HG02623 (cell line): ENCODE data around the gene ATAD2B.
"Not testable (repeated sequence)": the region's sequence is repeated elsewhere in the genome, so short reads cannot be mapped to it uniquely, and the experiment has no call there.

Experiments
- ATAC-seq: cut with Tn5 transposase; IDR thresholded peaks from one replicate; pipeline ENCODE4 v1.9.1; 2021; ENCODE audit warnings: moderate library complexity; ENCODE audit not compliant: unreplicated experiment

ATAD2B gene

DNA sequence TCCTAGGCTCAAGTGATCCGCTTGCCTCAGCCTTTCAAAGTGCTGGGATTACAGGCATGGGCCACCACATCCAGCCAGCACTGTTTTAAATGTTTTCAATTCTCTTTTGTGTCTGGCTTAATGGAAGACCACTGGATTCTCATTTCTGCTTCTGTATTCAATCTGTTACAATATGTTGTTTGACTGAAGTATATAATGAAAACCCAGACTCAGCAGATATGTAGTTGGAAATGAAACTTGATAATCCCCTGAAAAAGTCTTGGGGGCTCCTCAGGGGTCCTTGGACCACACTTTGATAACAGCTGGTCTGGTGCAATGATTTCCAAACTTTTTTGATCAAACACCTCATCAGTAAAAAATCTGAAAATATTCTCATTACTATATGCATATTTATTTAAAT is 132.7 kb downstream of the ATAD2B start:
- no peak for ATAC-seq

DNA sequence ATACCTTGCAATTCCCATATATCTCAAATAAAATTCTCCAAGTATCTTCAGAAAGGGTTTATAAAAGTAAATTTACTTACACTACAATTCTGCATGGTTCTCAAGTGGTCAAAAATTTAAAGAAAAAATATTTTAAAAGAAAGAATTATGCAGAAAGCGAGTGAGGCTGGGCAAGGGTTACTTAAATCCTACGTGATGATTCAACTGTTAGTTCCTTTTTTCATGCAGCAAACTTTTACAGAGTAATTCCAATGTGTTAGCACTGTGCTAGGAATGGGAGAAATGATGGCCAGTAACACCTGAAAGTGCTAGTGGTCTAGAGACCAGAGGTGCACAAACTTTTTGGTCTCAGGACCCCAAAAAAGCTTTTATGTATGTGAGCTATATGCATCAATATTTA is 133.4 kb downstream of the ATAD2B start:
- ATAC-seq = no peak

DNA sequence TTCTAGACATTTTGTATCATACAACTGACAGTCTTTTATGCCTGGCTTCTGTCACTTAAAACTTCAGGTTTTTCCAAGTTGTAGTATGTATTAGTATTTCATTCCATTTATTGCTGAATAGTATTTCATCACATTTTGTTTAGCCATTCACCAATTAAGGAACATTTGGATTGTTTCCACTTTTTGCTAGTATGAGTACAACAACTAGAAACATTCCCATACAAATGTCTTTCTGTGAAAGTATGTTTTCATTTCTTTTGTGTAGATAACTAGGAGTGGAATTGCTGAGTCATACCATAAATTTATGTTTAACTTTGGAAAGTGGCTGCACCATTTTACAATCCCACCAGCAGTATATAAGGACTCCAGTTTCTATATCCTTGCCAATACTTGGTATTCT is 135.9 kb downstream of the ATAD2B start:
- ATAC-seq = no peak

DNA sequence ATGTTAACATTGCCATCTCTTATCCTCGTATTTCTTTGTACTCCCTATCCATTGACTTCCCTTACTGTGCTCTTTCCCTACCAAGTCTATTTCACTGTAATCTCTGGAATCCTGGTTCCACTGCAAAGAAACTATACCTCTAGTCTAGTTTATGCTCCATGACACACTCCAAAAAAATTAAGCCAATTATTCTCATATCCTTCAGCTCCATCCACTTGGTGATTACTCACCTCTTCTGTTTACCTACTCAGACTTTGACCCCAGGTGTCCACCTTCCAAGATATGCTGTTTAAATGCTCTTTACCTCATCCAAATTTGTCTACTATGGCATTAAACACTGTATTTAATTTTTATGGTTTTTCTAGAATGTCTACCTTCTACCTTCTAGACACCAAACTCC is 137.9 kb downstream of the ATAD2B start:
- no peak for ATAC-seq

DNA sequence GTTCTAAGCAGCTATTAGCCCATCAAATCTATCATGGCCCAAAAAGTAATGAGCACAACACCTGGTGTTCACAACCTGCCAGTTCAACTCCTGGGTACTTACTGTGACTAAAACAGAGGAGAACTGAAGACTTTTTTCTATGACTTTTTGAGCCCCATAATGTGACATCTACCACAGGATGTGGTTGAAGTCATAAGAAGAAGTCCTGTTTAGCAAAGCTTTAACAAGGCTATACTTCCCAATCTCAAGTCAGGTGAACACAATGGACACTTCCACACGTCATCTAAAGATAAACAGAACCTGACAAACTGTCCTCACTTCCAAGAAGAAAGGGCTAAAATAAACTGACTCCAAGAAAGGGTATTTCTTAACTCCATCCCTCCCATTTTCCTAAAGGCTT is 138.8 kb downstream of the ATAD2B start:
- peak; percentile 73 for ATAC-seq

DNA sequence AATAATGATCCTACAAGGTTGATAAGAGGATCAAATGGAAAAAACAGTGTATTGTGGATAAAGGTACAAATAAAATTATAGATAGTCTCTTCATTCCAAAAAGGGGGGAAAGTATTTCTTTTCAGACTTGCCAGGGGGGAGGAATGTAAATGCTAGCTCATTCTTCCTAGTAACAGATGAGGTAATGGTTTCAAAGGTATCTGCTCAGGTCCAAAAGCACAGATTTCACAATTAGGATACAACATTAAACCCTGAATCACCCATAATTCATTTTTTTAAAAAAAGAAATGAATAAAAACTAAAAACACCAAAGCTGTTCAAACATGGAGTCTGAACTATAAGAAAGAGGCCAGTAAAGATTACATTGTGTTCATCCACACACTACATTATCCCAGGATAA is 142.0 kb downstream of the ATAD2B start:
- no peak for ATAC-seq

DNA sequence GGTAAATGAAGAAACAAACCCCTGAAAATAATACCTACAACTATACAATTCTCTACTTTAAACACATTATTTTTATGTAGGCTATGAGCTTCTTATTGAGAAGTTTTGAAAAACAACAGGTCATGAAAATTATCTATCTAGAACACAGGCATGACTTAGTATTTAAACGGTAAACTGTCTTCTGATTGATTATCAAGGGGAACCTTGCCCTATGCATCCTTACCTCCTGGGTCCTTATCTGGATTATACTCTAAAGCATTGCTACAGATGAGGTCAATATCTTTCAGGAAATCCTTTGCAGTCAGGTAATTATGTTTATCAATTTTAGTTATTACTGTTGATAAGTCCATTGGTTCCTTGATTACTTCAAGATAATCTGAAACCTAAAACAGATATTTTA is 144.3 kb downstream of the ATAD2B start:
- no peak for ATAC-seq

DNA sequence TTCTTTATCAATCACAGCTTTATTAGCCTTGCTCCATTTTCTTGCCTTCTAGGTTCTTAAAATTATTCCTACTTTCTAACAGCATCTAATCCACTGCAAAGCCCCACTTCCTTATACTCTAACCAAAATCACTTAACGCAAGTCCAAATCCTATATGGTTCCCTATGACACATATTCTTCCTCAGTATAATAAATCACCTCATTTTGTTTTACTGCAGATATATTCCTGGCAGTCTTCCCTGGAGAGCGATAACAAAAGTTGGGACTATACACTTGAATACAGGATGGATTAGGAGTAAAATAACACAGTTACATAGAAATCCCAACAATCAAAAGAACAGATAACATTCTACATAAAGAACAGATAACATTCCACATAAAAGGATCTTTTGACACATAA is 144.8 kb downstream of the ATAD2B start:
- no peak for ATAC-seq

DNA sequence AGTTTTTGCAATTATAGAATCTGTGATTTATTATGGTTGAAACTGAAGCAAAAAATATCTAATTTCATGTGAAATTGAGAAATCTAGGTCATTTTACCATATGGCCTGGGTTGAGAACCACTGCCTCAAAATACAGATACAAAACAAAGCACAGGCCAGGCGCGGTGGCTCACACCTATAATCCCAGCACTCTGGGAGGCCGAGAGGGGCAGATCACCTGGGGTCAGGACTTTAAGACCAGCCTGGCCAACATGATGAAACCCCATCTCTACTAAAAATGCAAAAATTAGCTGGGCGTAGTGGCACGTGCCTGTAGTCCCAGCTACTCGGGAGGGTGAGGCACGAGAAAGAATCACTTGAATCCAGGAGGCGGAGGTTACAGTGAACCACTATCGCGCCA is 146.5 kb downstream of the ATAD2B start:
- not testable (repeated sequence) for ATAC-seq

DNA sequence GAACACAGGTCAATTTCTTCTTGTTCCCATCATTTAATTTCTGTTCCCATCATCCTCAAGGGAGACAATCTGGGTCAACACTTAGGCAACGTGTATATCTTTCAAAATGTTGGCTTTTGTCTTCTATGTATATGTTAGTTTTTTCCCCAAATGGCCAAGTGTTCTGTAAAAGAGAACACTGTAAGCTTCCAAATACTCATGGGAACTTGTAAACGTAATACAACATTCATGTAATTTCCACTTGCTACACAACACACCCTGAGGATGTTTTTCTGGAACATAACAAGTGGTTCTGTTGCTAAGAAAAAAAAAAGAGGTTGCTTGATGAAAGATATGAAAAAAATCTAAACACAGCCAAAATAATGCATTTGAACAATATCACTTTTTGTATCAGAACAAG is 149.1 kb downstream of the ATAD2B start:
- no peak for ATAC-seq

DNA sequence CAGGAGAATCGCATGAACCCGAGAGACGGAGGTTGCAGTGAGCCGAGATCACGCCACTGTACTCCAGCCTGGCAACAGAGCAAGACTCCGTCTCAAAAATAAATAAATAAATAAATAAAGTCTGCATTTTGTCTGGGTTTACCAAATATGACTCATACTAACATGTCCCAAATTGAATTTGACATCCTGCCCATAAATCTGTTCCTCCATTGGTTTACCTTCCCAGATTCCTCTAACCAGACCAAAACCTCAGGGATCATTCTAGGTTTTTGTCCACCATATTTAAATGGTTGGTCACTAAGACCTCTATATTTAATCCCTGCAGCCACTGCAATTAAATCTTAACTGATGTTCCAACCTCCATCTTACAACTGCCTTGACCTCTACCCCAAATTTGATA is 150.9 kb downstream of the ATAD2B start:
- no peak for ATAC-seq

DNA sequence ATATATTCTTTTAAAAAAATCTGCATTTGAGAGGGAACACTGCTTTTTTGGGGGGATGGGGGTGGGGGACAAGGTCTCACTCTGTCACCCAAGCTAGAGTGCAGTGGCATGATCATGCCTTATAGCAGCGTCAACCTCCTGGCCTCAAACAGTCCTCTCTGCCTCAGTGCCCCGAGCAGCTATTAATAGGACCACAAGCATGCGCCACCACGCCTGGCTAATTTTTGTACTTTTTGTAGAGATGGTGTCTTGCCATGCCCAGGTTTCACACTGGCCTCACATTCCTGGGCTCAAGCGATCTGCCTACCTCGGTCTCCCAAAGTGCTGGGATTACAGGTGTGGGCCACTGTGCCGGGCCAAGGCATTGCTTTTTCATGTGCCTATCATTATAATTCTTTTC is 154.2 kb downstream of the ATAD2B start:
- ATAC-seq = no peak

DNA sequence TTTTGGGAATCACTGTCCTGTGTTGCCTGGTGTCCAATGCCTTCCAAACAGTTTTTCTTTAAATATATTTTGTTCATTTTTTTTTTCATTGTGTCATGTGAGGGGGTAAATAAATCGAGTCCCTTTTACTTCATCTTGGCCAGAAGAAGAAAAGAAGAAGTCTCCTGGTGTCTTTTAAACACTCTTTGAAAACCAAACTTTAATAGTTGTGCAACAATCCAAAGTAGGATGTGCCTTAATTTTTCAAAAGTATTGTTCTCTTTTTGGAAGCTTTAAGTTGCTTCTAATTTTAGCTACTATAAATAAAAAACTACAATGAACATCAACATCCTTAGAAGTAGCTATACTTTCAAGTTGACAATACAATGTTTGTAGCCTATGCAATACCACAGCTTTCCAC is 154.9 kb downstream of the ATAD2B start:
- no peak for ATAC-seq

DNA sequence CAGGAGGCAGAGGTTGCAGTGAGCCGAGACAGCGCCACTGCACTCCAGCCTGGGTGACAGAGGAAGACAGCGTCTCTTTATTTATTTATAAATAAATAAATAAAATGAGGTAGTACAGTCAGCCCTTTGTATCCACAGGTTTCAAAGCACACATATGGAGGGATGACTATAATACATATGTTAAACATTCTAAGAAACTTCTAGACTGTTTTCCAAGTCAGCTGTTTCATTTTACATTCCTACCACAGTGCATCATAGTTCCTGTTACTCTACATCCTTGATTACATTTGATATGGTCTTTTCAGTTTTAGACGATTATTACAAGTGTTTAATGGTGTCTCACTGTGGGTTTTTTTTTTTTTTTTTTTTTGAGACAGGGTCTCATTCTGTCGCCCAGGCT is 157.6 kb downstream of the ATAD2B start:
- no peak for ATAC-seq

DNA sequence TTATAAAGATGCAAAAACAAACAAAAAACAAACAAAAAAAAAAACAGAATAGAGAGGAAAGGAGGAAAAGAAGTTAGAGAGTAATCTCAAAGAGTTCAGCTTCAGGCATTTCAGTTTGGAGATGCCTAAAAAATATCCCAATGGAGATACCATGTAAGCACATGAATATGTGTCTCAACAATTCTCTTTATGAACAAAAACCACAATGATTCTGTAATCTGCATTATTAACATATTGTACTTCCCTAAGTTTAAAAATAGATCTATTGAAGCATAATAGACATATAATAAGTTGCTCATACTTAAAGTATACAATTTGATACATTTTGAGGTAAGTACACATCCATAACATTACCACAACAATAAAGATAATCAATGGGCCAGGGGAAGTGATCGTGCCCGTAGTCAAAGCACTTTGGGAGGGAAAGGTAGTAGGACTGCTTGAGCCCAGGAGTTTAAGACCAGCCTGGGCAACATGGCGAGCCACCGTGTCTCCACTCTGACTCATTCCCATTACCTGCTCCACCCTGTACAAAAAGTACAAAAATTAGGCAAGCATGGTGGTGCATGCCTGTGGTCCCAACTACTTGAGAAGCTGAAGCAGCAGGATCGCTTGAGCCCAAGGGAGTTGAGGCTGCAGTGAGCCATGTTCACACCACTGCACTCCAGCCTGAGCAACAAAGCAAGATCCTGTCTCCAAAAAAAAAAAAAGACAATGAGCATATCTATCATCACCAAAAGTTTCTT is 158.9 kb downstream of the ATAD2B start:
- no peak for ATAC-seq

DNA sequence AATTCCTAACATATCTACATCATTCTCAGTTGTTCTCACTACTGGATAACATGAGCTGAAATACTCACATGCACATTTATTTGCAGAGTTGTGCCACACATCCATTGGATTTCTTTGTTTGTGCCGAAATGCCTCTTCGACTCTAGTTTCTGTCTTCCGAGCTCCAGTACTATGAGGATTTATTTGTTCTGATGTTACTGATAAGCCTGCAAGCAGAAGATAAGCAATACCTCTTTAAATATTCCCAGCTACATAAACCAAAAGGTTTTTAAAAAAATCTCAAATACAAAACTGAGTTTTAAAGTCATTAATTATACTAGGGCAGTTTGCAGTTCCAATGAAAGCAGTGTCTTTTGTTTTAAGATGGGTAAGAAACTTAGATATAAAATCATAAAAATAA is 164.8 kb downstream of the ATAD2B start:
- ATAC-seq = no peak

DNA sequence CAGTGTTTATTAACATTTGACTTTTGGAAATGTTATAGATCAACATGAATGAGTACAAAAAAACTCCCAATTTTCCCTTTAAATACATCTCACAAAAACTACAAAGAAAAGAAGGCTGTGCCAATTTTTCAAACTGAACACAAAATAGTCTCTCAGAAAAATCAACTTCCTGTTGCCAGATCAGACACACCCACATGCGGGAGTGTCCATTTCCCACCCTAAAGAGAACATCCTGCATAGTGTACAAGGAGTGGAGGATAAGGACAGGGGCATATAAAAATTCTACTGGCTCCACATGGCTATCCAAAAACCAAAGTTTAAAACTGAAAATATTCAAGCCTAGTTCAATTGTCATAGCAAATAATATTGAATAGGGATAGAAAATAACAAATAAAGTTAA is 165.3 kb downstream of the ATAD2B start:
- no peak for ATAC-seq

DNA sequence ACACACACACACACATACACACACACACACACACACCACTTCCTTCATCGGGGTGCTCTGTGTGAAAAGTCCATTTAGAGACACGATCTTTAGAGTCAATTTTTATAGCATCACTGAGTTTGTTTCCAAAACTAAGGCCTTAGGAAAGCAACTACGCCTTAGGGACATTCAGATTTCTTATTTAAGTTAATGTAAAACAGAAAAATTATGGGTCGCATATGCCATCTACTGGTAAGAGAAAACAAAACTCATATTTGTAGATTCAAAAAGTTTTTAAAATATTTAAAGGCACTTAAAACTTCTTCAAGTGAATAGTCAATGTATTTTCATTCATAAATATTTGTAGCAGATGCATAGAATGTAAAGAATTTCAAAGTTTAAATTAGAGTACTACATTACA is 166.2 kb downstream of the ATAD2B start:
- ATAC-seq = no peak

DNA sequence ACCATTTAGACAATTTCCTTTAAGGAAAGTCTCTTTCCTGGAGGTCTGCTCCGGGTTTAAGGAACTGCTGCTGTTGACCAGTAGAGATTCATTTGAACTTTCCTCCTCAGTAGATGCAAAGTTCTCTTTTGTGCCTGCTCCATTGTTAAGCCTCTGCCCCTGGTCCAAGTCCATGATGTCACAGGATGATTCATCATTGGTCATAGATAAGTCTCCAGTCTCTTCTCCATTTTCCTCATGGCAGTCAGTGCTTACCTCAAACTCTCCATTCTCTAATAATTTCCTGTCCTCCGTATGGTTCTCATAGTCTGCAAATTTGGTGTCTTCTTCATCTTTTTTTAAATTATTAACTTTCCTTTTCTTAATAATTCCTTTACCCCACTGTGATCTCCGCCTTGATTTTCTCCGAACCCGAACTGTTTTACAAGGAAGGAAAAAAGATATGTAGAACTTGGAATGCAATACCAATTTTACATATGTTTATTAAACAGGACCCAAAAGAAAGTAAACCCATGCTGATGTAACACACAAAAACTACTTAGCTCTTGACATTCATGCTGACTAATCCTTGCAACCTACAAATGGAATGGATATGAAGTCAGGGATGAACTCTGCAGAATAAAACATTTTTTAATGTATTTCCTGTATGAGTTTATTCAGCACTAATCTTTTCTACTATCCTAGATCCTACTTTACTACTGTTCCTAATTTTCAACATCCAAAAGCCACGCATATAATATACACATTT is 169.1 kb downstream of the ATAD2B start:
- ATAC-seq = no peak

DNA sequence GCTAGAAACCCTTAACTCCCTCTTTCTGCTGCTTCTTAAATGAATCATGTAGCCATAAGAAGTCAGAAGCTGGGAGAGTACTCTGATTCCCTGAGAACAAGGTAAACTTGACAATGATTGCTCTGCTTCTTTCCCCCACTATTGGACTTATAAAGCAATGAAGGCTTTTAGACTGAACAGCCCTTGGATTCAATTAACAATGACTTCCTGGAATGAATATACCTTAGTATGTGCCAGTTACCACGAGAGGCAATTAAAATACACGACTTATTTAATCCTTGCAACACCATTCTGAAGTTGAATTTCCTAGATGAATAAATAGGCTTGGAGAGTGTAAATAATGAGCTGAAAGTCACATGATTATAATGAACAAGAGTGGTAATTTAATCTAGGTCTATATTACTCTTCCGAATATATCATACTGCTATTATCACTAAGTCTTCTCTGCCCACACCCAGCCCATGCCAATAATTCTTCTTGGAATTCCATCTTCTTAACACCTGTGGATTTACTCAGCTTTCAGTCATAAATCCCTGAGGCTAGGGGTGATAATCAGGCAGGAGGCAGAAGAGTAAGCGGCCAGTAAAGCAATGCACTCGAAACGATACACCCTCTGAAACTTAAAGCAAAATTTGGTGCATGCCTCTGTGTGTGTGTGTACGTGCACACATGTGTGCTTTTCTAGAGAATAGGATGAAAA is 170.2 kb downstream of the ATAD2B start:
- no peak for ATAC-seq

DNA sequence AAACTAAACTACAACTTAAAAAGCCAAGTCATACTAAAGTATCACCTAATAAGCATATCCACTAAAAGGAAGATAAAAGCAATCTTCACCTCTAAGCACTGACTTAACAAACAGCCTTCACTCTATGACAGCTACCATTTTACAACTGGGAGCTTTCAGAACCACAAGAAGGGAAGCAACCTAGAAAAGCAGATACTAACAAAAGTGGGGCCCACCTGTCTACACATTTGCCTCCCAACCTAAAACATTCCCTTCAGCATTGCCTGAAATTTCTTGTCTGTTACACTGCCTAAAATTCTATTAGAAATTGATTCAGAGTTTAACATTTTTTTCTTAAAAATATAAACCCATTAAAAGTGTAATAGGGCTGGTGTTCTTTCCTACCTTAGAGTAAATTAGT is 172.0 kb downstream of the ATAD2B start:
- no peak for ATAC-seq
